HL-60/S4 treated with retinoic acid at 250 ng/mL for 4 days and 3 days (cell line): ENCODE data around the gene RABGAP1L.
"Not testable (repeated sequence)": the region's sequence is repeated elsewhere in the genome, so short reads cannot be mapped to it uniquely, and the experiment has no call there.

Experiments
- in situ Hi-C: fragments of 300-500 bp; cut with MboI; formaldehyde crosslinking; loops from 2 replicates; pipeline ENCODE4 v1.7.0; 2022; ENCODE audit warnings: low sequenced_read_pairs

RABGAP1L gene

GRCh38 chr1:174788981-174789380, 629.7 kb downstream of the RABGAP1L start:
- in situ Hi-C loops = no loop called here

- in situ Hi-C loops = no loop called here
These were observed 630.1 kb downstream of the RABGAP1L start for GRCh38 chr1:174789399-174789798.

- in situ Hi-C loops = no loop called here
These were observed 632.5 kb downstream of the RABGAP1L start for GRCh38 chr1:174791863-174792262.

- in situ Hi-C loops = no loop called here
These were observed 635.5 kb downstream of the RABGAP1L start for GRCh38 chr1:174794861-174795260.

- in situ Hi-C loops = no loop called here
These were observed 636.5 kb downstream of the RABGAP1L start for GRCh38 chr1:174795806-174796205.

GRCh38 chr1:174797398-174797797, 638.1 kb downstream of the RABGAP1L start:
- in situ Hi-C loops = no loop called here

GRCh38 chr1:174799136-174799479, 639.8 kb downstream of the RABGAP1L start:
- in situ Hi-C loops = no loop called here

- in situ Hi-C loops = no loop called here
These were observed 641.0 kb downstream of the RABGAP1L start for GRCh38 chr1:174800216-174800851.

GRCh38 chr1:174800876-174801275, 641.6 kb downstream of the RABGAP1L start:
- in situ Hi-C loops = no loop called here

GRCh38 chr1:174809755-174810280, 650.5 kb downstream of the RABGAP1L start:
- in situ Hi-C loops = no loop called here

- in situ Hi-C loops = no loop called here
These were observed 652.7 kb downstream of the RABGAP1L start for GRCh38 chr1:174812016-174812415.

GRCh38 chr1:174812656-174813055, 653.3 kb downstream of the RABGAP1L start:
- in situ Hi-C loops = no loop called here

- in situ Hi-C loops = no loop called here
These were observed 655.7 kb downstream of the RABGAP1L start for GRCh38 chr1:174815036-174815435.

GRCh38 chr1:174815474-174815908, 656.2 kb downstream of the RABGAP1L start:
- in situ Hi-C loops = no loop called here

GRCh38 chr1:174816621-174817020, 657.3 kb downstream of the RABGAP1L start:
- in situ Hi-C loops = not testable (repeated sequence)

GRCh38 chr1:174818014-174818616, 658.8 kb downstream of the RABGAP1L start:
- in situ Hi-C loops = no loop called here

GRCh38 chr1:174818951-174819350, 659.6 kb downstream of the RABGAP1L start:
- in situ Hi-C loops = no loop called here

GRCh38 chr1:174819596-174819995, 660.3 kb downstream of the RABGAP1L start:
- in situ Hi-C loops = no loop called here

GRCh38 chr1:174825127-174825526, 665.8 kb downstream of the RABGAP1L start:
- in situ Hi-C loops = no loop called here

- in situ Hi-C loops = no loop called here
These were observed 666.5 kb downstream of the RABGAP1L start for GRCh38 chr1:174825806-174826205.

- in situ Hi-C loops = no loop called here
These were observed 668.9 kb downstream of the RABGAP1L start for GRCh38 chr1:174828264-174828663.

GRCh38 chr1:174829990-174830389, 670.7 kb downstream of the RABGAP1L start:
- in situ Hi-C loops = no loop called here

GRCh38 chr1:174836543-174836942, 677.2 kb downstream of the RABGAP1L start:
- in situ Hi-C loops = no loop called here
